ENCODE results near the gene MAOA.

- TF ChIP-seq MAFK (IDR thresholded peaks at IDR 0.05; ENCODE audit: partially characterized antibody) (no peak), NFE2L2 (conservative IDR thresholded peaks at IDR 0.05; ENCODE audit: low read length) (no peak), BHLHE40 (IDR thresholded peaks at IDR 0.05; ENCODE audit: low read depth, low read length) (no peak), SREBF2 (IDR thresholded peaks at IDR 0.05) (no peak), CTCF (IDR thresholded peaks at IDR 0.05) (no peak), USF2 (IDR thresholded peaks at IDR 0.05) (no peak), HOXA7 (CRISPR knock-in tag; IDR thresholded peaks at IDR 0.05) (no peak), RFX5 (IDR thresholded peaks at IDR 0.05) (no peak), POLR2A (IDR thresholded peaks at IDR 0.05; ENCODE audit: low read length) (no peak), PHF8 (IDR thresholded peaks at IDR 0.05; ENCODE audit: borderline replicate concordance, low read depth) (no peak), MAX (IDR thresholded peaks at IDR 0.05) (no peak)
Observed at GRCh38 chrX:43720961-43721360, 64.9 kb downstream of the MAOA start.

Measured in A549 (cell line).